Fibroblast of lung (primary cell): Measurements from ENCODE around the gene PCDHA10. TPM values are rescaled to one million over a fixed set of nuclear protein-coding genes. Genes with fewer than 3 reads are reported as not detected.
"Not testable (repeated sequence)": the region's sequence is repeated elsewhere in the genome, so short reads cannot be mapped to it uniquely, and the experiment has no call there.

Experiments
- DNase-seq, 2 donors: peaks; one replicate each; pipeline versions ENCODE4 v3.0.0 to v3.0.0-alpha.2; 2010; ENCODE audit warnings: low read depth in 2 of 2
- H2AFZ ChIP-seq: 2 replicates; pipeline ENCODE4 v1.5.1; 2012; ENCODE audit warnings: low read length, control low read depth, inconsistent platforms
- H3K27ac ChIP-seq: 2 replicates; pipeline ENCODE4 v1.5.1; 2011; ENCODE audit warnings: low read length, control low read depth; ENCODE audit not compliant: insufficient read depth
- H3K27me3 ChIP-seq: 2 replicates; pipeline ENCODE4 v1.5.1; 2011; ENCODE audit warnings: mild to moderate bottlenecking, low read length; ENCODE audit not compliant: control insufficient read depth, insufficient read depth
- H3K36me3 ChIP-seq: 2 replicates; pipeline ENCODE4 v1.5.1; 2011; ENCODE audit warnings: low read length; ENCODE audit not compliant: control insufficient read depth, insufficient read depth
- H3K4me1 ChIP-seq: 2 replicates; pipeline ENCODE4 v1.5.1; 2011; ENCODE audit warnings: low read length; ENCODE audit not compliant: control insufficient read depth, insufficient read depth; ENCODE audit errors: extremely low read depth
- H3K4me2 ChIP-seq: 2 replicates; pipeline ENCODE4 v1.5.1; 2011; ENCODE audit warnings: low read length, control low read depth; ENCODE audit not compliant: insufficient read depth; ENCODE audit errors: extremely low read depth
- H3K4me3 ChIP-seq, 4 experiments: fragments of 200-600 bp in 1 of 4; sonication (generic) in 1 of 4; replicated peaks in 1 of 4; 2 replicates each; pipeline ENCODE4 v1.5.1; 2011 to 2016; ENCODE audit warnings: low read length in 4 of 4, low read depth in 3 of 4, mild to moderate bottlenecking in 3 of 4, control low read depth in 2 of 4, inconsistent platforms in 1 of 4, mixed read lengths in 1 of 4; ENCODE audit not compliant: insufficient read depth in 1 of 4; ENCODE audit errors: control extremely low read depth in 1 of 4
- H3K79me2 ChIP-seq: 2 replicates; pipeline ENCODE4 v1.5.1; 2012; ENCODE audit warnings: mild to moderate bottlenecking, low read length, inconsistent platforms; ENCODE audit not compliant: control insufficient read depth, insufficient read depth
- H3K9ac ChIP-seq: 2 replicates; pipeline ENCODE4 v1.5.1; 2011; ENCODE audit warnings: mild to moderate bottlenecking, low read length, control low read depth; ENCODE audit not compliant: insufficient read depth
- H3K9me3 ChIP-seq: 2 replicates; pipeline ENCODE4 v1.5.1; 2012; ENCODE audit warnings: low read depth, low read length; ENCODE audit not compliant: control insufficient read depth, insufficient read depth
- H4K20me1 ChIP-seq: 2 replicates; pipeline ENCODE4 v1.5.1; 2011; ENCODE audit warnings: low read length; ENCODE audit not compliant: control insufficient read depth, insufficient read depth; ENCODE audit errors: extremely low read depth
- EZH2 ChIP-seq: IDR thresholded peaks from 2 replicates; pipeline ENCODE4 v1.5.1; 2012; ENCODE audit warnings: low read length, control low read depth, mild to moderate bottlenecking; ENCODE audit errors: missing control alignments
- polyA plus RNA-seq, 2 donors: library from polyadenylated mRNA; depleted of rRNA in 1 of 2; stranded (reverse) in 1 of 2; unstranded in 1 of 2; fragments of >200 nt; gene quantifications; 2 replicates each; pipeline ENCODE4 v1.2.1, GENCODE V29; 2011 to 2012; ENCODE audit warnings: missing spikeins in 1 of 2
- total RNA-seq: library from RNA; depleted of rRNA; stranded (reverse); fragments of >200 nt; gene quantifications from 2 replicates; pipeline ENCODE4 v1.2.1, GENCODE V29; 2014
- TF ChIP-seq, protein P1 (sequence below), 2 donors: IDR thresholded peaks in 1 of 2; conservative IDR thresholded peaks in 1 of 2; 1 replicate in 1 of 2; 2 replicates in 1 of 2; pipeline ENCODE4 v1.5.1; 2011 to 2012; ENCODE audit warnings: low read length in 2 of 2, control low read depth in 1 of 2, inconsistent platforms in 1 of 2, low read depth in 1 of 2, mild to moderate bottlenecking in 1 of 2

PCDHA10 gene
- total and polyA plus RNA-seq, 2 donors (not counting 1 experiment from before 2014, with no cell fraction given), result 0.66 to 2.0 TPM

DNA sequence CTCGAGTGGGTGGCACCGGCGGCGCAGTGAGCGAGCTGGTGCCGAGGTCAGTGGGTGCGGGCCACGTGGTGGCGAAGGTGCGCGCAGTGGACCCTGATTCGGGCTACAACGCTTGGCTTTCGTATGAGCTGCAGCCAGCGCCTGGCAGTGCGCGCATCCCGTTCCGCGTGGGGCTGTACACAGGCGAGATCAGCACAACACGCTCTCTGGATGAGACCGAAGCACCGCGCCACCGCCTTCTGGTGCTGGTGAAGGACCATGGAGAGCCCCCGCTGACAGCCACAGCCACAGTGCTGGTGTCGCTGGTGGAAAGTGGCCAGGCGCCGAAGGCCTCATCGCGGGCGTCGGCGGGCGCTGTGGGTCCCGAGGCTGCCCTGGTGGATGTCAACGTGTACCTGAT lies 32.2 kb upstream of the PCDHA10 start:
- H3K4me1 ChIP-seq, result no peaks in the 10 kb centered on the region
- H2AFZ ChIP-seq, result no peak overlapping the region
- H3K9me3 ChIP-seq, result no peaks in the 10 kb centered on the region
- no peak overlapping the region for H3K4me3 ChIP-seq
- no peaks in the 10 kb centered on the region for H4K20me1 ChIP-seq
- no peaks in the 10 kb centered on the region for H3K36me3 ChIP-seq
- no peak overlapping the region for H3K9ac ChIP-seq
- no peak for DNase-seq
- no peaks in the 10 kb centered on the region for H3K79me2 ChIP-seq
- H3K27me3 ChIP-seq, result no peaks in the 10 kb centered on the region
- no peak overlapping the region for H3K27ac ChIP-seq
- TF ChIP-seq, protein P1, sequence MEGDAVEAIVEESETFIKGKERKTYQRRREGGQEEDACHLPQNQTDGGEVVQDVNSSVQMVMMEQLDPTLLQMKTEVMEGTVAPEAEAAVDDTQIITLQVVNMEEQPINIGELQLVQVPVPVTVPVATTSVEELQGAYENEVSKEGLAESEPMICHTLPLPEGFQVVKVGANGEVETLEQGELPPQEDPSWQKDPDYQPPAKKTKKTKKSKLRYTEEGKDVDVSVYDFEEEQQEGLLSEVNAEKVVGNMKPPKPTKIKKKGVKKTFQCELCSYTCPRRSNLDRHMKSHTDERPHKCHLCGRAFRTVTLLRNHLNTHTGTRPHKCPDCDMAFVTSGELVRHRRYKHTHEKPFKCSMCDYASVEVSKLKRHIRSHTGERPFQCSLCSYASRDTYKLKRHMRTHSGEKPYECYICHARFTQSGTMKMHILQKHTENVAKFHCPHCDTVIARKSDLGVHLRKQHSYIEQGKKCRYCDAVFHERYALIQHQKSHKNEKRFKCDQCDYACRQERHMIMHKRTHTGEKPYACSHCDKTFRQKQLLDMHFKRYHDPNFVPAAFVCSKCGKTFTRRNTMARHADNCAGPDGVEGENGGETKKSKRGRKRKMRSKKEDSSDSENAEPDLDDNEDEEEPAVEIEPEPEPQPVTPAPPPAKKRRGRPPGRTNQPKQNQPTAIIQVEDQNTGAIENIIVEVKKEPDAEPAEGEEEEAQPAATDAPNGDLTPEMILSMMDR (conservative IDR thresholded peaks at IDR 0.05 in 1 of 2, IDR thresholded peaks at IDR 0.05 in 1 of 2; ENCODE audit: low read depth in 1 of 2, low read length in 2 of 2), result no peak
- no peak for TF ChIP-seq EZH2
- no peak overlapping the region for H3K4me2 ChIP-seq

DNA sequence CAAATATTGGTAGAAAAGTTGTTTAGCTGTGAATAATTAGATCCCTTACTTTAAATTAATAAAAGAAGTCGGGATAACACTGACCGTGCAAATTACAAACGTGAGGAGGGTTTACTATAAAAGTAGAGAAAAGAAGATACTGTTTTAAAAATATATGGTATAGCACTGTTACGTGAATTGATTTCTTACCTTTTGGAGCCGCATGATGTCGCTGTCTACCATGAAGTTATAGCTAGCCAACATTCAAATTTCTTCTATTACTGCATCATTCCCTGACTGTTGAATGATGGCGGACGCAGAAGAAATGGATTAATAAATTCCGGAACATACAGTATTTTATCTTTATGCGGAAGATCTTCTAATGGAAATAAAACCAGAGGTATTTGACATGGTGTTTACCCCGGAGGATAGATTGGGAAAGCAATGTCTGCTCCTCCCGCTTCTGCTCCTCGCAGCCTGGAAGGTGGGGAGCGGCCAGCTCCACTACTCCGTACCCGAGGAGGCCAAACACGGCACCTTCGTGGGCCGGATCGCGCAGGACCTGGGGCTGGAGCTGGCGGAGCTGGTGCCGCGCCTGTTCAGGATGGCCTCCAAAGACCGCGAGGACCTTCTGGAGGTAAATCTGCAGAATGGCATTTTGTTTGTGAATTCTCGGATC lies 27.9 kb upstream of the PCDHA10 start, which contains the start of gene PCDHA6:
TSS of gene PCDHA6 (plus strand) at position 257 of the 658 bp plus-strand sequence. CDS start at position 389, 132 bp downstream.
- Histone ChIP-seq H3K79me2 (no peaks in the 10 kb centered on the region), H2AFZ (no peak within 1 kb of the TSS), H4K20me1 (no peaks in the 10 kb centered on the region), H3K36me3 (no peaks in the 10 kb centered on the region), H3K9ac (no peak within 1 kb of the TSS), H3K9me3 (no peaks in the 10 kb centered on the region), H3K4me1 (no peaks in the 10 kb centered on the region), H3K27ac (no peak within 1 kb of the TSS), H3K27me3 (no peaks in the 10 kb centered on the region), H3K4me3 (peak within 1 kb of the TSS in 1 of 4 experiments; percentile 38), H3K4me2 (no peak within 1 kb of the TSS)
- no peak for DNase-seq
- TF ChIP-seq EZH2, result no peak

DNA sequence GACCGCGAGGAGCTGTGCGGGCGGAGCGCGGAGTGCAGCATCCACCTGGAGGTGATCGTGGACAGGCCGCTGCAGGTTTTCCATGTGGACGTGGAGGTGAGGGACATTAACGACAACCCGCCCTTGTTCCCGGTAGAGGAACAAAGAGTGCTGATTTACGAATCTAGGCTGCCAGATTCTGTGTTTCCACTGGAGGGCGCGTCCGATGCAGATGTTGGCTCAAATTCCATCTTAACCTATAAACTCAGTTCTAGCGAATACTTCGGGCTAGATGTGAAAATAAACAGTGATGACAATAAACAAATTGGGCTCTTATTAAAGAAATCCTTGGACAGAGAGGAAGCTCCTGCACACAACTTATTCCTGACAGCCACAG lies 27.3 kb upstream of the PCDHA10 start:
- H3K27me3 ChIP-seq, result no peaks in the 10 kb centered on the region
- no peak overlapping the region for H3K9ac ChIP-seq
- DNase-seq, result no peak
- no peak overlapping the region for H3K4me2 ChIP-seq
- H3K27ac ChIP-seq, result no peak overlapping the region
- H4K20me1 ChIP-seq, result no peaks in the 10 kb centered on the region
- no peak overlapping the region for H2AFZ ChIP-seq
- H3K4me1 ChIP-seq, result no peaks in the 10 kb centered on the region
- no peaks in the 10 kb centered on the region for H3K79me2 ChIP-seq
- H3K9me3 ChIP-seq, result no peaks in the 10 kb centered on the region
- TF ChIP-seq, protein P1 (conservative IDR thresholded peaks at IDR 0.05 in 1 of 2, IDR thresholded peaks at IDR 0.05 in 1 of 2; ENCODE audit: low read depth in 1 of 2, low read length in 2 of 2), result no peak
- TF ChIP-seq EZH2, result no peak
- no peaks in the 10 kb centered on the region for H3K36me3 ChIP-seq
- peak overlapping the region in 1 of 4 experiments; percentile 38 for H3K4me3 ChIP-seq

DNA sequence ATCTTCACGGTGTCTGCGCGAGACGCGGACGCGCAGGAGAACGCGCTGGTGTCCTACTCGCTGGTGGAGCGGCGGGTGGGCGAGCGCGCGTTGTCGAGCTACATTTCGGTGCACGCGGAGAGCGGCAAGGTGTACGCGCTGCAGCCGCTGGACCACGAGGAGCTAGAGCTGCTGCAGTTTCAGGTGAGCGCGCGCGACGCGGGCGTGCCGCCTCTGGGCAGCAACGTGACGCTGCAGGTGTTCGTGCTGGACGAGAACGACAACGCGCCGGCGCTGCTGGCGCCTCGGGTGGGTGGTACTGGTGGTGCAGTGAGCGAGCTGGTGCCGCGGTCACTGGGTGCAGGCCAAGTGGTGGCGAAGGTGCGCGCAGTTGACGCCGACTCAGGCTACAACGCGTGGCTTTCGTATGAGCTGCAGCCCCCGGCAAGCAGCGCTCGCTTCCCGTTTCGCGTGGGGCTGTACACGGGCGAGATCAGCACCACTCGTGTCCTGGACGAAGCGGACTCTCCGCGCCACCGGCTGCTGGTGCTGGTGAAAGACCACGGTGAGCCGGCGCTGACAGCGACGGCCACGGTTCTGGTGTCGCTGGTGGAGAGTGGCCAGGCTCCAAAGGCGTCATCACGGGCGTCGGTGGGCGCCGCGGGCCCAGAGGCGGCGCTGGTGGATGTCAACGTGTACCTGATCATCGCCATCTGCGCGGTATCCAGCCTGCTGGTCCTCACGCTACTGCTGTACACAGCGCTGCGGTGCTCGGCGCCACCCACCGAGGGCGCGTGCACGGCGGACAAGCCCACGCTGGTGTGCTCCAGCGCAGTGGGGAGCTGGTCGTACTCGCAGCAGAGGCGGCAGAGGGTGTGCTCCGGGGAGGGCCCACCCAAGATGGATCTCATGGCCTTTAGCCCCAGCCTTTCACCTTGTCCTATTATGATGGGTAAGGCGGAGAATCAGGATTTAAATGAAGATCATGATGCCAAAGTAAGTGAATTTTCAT lies 25.9 kb upstream of the PCDHA10 start:
- H3K4me1 ChIP-seq, H3K27ac ChIP-seq, H3K9me3 ChIP-seq, H2AFZ ChIP-seq, H3K9ac ChIP-seq, H3K36me3 ChIP-seq, H3K79me2 ChIP-seq, DNase-seq, H3K4me3 ChIP-seq, H4K20me1 ChIP-seq, H3K4me2 ChIP-seq, H3K27me3 ChIP-seq: not testable (repeated sequence)
